Pulmonary artery endothelial cell (primary cell): Measurements from ENCODE around the gene RNF220. TPM values are rescaled to one million over a fixed set of nuclear protein-coding genes. Genes with fewer than 3 reads are reported as not detected.
A peak's percentile ranks its signal among the peaks of the same experiment; 100 is the strongest.
"Not testable (repeated sequence)": the region's sequence is repeated elsewhere in the genome, so short reads cannot be mapped to it uniquely, and the experiment has no call there.

Source experiments
- DNase-seq: peaks from one replicate; pipeline ENCODE4 v3.0.0-alpha.2; 2011; ENCODE audit warnings: low read depth, low spot score
- total RNA-seq: library from RNA; depleted of rRNA; stranded (reverse); fragments of >200 nt; gene quantifications from 2 replicates; pipeline ENCODE4 v1.2.3, GENCODE V29; 2014

Gene RNF220
- total RNA-seq, 1 donor from 2014 or later, result 76.7 TPM

DNA sequence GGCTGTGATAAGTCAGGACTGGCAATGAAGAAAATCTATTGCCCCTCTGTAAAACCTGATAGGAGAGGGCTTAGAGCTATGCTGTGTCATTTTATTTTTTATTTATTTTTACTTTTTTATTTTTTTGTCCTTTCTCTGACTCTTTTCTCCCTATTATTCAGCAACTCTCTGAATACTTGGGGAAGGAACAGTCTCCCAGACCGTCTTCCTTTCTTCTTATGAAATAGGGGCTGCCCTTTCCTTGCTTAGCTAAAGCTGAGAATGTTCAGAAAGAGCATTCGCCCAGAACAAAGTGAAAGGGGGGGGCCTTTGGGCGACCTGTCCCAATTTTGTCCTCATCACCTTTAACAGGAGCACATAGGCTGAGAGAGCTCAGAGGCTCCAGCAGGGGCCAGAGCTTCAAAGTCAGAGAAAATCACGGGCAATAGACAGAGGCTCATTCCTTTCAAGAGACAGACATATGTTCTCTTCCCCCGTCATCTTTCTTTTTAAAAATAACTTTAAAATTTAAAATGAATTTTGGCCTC, 80.9 kb downstream of the RNF220 start:
- no peak for DNase-seq

DNA sequence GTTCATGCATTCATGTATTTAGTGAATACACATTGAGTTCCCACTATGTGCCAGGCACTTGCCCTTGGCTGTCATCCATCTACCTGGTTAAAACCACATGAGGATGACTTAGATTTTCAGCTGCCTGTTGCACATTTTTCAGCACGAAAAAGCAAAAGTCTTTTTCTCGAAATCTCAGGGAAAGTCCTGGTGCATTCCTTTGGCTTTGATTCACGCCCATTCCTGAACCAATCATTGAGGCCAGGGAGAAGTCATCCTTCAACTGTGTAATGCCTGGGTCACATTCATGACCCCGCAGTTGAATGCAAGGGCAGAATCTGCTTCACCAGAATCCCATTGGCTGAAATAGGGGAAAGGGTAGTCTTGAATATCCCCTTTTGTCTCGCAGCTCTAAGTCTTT, 84.4 kb downstream of the RNF220 start:
- no peak for DNase-seq

DNA sequence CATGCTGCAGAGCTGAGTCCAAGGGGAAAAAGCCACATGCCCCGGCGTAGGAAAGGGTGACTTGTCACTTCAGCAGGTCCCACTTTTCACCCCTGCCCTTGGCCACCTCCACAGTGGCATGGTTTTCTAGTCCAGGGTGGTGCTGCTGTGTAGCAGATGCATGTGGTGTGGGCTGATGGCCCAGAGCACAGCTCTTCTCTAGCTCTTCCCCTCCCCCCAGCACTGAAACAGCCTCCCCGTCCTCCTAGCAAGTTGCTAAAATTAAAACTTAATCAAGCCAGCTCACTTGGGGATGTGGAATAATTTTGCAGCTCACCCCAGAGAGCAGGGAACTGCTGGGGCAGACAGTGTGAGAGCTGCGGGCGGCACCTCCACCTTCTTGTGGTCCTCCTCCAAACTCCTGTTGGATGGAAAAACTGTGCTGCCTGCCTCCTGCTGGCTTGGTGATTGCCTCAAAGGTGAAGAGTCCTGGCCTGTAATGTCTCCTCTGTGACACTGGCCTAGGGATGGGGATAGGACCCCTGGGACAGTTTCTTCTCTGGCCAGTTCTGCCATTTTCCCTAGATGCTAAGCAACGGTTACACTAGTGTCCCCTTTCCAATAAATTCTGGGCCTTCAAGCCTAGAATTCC, 91.6 kb downstream of the RNF220 start:
- DNase-seq, result no peak

DNA sequence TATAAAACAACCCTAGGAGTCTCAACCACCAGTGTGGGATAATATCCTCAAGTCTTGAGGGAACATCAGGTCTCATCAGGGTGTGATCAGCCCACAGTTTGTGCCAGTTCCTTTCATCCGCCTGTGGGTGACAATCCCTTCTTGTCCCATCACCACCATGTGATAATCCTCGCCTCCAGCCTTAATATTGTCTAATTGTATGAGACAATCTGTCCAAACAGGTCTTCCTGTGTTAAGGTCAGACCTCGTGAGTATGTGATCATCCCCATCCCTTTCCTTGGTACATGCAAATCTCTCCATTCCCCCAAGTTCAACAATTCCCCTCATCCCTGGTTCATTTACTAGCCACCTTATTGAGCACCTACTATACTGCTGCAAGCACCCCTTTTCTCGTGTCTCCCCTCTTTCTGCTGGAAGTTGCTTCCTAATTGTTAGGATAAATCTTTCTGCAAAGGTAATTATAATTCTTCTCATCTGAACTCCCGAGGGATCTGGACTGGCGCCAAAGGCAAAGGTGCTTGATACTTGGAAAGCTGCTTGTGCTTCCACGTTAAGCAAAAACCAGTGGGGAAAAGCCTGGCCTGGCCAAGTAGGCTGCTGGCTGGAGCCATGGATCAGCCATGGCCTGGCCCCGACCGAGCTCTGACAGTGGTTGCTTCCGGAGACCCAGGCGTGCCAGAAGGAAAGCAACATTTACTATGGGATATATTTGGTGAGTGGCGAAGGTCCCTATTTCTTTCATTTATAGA, 92.5 kb downstream of the RNF220 start:
- no peak for DNase-seq

DNA sequence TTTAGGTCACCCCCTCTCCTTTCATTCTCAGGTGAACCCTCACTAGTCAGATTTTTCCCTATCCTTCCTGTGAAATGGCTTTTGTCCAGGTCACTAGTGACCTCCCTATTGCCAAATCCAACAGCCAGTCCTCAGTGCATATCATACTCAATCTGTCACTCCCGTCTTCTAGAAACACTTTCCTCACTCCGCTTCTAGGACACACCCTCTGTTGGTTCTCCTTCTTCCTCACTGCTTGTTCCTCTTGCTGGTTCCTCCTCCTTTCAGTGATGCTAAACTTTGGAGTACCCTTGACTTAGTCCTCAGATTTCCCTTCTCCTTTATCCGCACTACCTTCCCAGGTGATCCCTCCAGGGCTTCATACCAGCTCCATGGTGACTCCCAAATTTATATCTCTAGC, 94.3 kb downstream of the RNF220 start:
- DNase-seq, result no peak

DNA sequence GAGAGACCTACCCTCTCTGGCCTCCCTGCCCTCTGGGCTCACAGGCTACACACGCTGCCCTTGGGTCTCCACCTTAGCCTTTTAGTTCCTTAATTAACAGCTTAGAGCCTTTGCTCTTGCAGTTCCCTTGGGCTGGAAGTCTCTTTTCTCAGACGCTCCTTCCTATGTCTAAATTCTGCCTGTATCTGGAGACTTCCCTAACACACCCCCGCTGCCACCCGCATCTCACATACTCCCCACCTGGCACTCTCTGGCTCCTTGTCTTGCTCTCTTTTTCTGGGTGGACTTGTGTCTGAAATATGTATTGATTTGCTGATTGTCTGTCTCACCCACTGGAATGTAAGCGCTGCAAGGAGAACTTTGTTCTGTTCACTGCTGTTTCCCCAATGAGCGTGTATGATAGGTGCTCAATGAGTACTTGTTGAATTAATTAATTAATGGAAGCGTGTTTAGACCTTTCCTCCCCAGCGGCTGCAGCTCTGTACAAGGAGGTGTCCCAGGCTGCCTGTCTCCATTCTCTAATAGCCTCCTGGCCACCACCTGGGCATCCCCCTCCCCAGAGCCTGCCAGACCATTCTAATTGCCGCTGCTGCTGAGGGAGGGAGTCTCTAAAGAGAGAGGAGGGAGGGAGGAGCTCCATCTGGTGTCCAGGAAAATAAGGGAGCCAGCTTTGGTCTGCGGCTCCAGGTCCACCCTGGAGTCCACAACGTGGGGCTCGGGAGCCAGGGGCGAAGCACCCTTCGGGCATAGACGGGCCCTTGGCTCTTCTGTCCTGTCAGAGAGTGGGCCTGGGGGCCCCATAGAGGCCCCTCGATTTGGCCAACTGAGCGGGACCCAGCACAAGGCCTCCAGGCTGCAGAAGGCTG, 95.4 kb downstream of the RNF220 start:
- peak; percentile 4 for DNase-seq

DNA sequence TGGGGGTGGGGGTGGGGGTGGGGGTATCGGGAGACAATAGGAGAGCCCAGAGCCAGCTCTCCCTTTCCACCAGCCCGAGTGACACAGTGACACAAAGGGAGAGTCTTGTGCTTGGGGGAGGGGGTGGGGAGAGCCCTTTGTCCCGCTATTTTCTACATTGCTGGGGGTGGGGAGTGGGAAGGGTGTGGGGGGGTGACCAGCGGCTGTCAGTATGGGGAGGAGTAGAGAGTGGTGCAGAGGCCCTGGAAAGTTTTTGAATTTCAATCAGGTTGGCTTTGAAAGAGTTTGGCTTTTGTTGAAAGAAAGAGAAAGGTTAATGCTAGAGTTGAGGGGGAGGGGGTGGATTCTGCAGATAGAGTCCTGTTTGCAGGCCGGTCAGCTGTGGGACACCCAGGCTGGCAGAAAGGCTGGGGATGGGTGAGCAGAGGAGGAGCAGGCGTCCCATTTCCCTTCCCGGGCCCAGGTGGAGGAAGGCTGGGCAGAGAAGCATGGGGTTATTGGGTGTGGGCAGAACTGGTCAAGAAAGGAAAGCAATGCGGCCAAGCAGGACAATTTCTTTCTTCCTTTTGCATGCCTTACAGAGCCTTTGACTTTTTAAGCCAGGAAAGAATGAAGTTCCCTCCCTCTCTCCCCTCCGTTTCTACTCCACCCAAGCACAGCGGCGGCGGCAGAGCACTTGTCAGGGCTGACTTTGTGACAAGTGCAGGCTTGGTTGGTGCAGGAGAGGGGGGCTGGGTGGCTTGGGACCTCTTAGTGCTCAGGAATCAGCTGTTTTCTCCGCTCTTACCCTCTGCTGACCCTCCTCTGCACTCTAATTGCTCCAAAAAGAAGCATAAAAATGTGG, 96.2 kb downstream of the RNF220 start:
- DNase-seq, result no peak

DNA sequence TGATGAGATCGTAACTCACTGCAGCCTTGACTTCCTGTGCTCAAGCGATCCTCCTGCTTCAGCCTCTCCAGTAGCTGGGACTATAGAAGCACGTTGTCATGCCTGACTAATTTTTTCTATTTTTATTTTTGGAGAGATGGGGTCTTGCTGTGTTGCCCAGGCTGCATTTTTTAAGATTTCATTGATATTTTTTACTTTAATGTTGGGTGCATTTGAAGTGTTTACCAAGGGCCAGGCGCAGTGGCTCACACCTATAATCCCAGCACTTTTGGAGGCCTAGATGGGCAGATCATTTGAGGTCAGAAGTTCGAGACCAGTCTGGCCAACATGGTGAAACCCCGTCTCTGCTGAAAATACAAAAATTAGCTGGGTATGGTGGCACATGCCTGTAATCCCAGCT, 97.8 kb downstream of the RNF220 start:
- not testable (repeated sequence) for DNase-seq

DNA sequence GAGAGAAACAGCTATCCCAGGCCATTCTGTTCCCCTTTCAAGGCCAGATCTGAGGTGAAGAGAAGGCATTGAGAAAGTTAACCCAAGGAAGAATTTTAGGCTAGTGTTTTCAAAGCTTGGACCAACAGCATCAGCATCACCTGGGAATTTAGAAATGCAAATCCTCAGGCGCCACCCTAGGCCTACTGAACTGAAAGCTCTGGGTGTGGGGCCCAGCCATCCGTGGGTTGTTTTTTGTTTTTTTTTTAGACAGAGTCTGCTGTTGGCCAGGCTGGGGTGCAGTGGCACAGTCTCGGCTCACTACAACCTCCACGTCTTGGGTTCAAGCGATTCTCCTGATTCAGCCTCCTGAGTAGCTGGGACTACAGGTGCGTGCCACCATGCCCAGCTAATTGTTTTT, 98.6 kb downstream of the RNF220 start:
- DNase-seq, result no peak

DNA sequence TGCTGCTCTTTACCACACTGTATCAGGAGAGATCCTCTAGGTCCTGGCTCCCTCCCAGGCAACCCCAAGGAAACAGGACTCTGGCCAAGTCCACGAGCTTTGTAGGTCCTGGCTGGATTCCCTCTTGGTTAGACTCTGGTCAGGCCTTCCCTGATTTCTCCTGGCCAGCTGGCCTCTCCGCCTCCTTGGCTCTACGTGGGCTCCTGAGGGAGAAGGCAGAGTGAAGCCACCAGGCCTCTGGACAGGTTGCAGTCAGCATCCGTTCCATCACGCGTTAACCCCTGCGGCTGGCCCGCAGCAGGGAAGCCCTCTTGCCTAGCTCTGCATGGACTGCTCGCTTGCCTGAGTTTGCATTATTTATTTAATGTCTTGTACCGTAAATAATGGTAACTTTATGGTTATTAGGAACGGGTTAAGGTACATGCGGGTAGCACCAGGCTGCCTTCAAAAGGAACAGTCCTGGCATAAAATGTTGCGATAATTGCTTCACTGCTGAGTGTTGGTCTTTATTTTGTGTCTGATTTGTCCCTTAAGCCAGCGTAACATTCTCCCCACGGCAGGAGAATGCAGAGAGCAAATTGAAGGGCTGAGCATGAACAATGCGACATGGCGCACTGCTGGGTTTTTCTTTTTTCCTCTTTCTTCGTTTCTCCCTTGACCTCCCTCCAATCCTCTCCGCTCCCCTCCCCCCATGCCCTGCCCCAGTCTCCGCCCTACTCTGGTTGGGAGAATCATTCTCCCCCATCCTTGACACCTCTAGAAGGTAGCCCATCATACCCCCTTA, 100.3 kb downstream of the RNF220 start:
- no peak for DNase-seq

DNA sequence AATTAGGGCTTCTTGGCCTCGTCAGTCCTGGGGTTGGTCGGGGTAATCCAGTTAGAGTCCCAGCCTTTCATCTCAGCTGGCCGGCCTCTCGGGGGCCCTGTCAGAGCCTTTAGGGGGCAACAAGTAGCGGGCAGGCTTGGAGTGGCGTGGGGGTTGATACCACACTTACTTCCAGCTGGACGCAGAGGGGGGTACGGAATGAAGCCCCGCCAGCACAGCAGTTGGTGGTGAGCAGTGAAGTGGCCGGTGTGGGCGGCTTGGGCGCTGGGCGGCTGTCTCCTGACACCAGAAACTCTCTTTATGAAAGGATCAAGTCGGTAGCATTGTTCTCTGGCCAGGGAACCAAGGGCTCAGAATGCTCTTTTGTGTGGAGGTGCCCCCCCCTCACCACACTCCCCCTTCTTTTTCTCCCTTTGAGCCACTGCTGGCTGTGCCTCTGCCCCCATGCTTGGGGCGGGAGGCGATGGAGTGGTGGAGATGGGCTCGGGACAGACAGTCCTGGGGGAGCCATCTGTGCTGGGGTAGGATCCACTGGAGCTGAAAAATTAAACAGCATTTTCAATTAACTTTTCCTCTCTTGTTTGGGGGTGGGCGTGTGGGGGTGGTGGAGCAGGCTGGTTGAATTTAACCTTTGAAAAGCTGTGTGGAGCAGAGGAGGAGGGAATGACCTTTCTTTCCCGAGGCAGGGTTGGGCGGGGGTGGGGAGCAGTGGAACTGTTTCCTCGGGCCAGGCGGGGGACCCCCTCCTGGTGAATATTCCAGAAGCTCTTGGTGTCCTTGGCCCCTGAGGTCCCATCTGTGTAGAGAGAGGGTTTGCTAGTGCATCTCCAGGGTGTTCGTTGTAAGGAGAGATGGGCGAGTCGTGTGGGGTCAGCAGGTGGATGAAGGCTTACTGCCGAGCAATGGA, 102.7 kb downstream of the RNF220 start:
- DNase-seq, result no peak

DNA sequence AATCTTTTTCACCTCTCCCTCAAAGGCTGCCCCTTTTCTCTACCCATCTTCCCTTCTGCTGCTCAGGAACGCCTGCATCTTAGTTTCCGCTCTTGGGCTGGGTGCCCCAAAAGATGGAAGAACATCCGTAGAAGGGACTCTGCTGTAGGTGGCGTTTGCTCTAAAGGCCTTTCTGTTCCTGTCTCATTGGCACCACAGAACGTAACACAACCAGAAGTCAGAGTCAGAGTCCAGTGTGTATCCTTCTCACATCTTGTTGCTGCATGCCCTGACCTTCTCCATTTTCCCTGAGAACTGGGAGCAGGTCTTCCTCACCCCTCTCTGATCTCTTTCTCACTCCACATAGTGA, 103.3 kb downstream of the RNF220 start:
- DNase-seq, result no peak

DNA sequence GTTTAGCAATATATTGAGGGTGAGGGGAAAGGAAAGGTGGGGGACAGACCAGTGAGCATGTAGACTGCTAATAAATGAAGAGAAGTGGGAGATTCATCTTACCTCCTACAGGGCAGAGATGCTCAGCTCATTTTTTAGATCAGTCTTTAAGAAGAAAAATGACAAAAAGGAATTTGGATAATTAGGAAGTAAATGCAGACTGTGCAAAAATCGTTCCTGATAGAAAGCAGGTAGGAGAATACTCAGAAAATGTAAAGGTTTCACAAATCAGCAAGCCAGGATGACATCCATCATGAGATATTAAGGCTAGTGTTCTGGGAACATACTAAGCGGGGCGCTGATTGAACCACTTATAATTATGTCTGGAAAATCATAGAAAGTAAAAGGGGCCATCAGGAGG, 106.3 kb downstream of the RNF220 start:
- no peak for DNase-seq

DNA sequence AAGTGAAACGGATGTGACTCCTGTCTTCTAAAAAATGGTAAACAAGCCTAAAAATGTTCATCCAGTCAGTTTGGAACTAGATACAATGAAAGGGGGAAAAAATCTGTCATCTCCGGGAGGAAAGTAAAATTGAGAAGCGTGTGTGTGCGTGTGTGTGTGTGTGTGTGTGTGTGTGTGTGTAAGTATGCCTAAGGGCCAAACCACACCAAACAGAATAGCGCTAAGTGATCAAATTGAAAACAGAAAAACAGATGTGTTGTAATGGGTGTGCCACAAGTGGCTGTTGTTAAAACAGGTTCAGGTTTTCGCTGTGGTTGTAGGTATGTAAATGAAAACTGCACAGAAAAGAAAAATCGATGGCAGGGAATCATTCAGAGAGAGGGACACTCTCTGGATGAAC, 106.7 kb downstream of the RNF220 start:
- DNase-seq, result no peak

DNA sequence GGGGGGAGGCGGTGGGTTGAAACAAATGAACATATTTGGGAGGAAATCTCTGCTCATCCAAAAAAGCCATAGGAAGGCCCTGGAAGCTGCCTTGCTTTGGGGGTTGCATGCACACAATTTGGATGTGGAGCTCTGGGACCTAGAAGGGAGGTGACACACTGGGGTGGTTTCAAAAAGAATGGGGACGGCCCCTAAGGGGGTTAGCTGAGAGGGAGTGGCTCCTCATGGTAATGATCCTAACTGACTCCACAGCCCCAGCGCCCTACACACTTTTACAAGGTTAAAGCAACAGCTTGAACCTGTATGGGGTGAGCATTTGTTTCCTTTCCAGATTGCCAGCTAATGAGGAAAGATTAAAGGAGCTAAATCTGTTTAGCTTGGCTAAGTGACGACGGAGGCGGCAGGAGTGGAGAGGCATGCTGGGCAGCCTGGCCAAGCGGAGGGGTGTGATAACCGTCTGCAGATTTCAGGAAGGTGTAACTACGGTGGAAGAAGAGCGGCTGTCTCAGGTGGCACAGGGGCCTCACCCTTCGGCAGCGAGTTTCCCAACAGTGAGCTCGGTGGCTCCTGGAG, 107.3 kb downstream of the RNF220 start:
- no peak for DNase-seq

DNA sequence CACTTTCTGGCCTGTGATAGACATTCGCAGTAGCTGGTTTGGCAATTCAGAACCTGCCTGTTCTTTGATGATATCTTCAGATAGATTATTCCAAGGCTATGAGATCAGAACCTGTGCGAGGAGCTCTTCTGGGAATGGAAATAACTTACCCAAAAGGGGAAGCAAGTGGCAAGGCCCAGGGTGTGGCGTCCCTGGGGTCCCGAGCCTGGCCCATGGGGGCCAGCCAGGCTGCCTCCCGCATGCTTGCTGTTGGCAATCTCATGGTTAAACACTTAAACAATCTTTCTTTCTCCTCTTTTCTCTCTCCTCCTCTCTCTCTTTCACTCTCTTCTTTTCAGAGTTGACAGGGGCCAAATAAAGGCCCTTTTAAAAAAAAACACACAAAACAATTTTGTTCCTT, 108.1 kb downstream of the RNF220 start:
- no peak for DNase-seq

DNA sequence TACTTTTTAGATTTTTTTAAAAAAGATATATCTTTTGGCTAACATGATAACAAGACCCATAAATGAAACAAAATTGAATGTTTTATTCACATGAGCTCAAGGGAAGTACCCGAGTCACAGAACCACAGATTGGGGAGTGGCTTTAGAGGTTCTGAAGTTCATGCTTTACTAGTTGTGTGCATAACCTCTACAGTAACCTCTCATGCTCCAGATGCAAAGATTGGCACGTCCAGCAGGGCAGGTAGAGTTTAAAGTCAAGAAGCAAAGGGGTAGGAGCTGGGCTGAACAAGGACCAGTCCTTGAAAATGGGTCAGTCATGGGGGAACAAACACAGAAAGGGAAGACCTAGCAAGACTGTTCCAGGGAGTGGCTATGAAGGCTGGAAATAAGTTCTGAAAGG, 109.6 kb downstream of the RNF220 start:
- DNase-seq, result no peak

DNA sequence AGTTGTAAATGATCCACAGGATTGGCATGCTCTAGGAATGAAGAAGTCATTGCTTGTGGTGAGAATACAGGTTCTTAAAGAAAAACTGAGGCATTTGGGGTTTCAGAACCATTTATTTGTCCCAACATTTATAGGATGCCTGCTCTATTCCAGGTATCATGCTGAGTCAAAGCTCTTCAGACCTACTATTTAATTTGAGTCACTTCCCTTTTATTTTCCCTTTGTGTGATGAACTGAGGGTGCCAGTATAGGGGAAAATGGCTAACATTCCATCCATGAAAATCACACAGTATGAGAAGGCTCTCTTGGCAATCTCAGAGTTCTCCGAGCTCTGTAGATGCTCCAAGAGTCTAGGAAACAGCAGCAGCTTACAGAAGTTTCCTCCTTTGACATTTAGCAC, 110.4 kb downstream of the RNF220 start:
- DNase-seq, result no peak

DNA sequence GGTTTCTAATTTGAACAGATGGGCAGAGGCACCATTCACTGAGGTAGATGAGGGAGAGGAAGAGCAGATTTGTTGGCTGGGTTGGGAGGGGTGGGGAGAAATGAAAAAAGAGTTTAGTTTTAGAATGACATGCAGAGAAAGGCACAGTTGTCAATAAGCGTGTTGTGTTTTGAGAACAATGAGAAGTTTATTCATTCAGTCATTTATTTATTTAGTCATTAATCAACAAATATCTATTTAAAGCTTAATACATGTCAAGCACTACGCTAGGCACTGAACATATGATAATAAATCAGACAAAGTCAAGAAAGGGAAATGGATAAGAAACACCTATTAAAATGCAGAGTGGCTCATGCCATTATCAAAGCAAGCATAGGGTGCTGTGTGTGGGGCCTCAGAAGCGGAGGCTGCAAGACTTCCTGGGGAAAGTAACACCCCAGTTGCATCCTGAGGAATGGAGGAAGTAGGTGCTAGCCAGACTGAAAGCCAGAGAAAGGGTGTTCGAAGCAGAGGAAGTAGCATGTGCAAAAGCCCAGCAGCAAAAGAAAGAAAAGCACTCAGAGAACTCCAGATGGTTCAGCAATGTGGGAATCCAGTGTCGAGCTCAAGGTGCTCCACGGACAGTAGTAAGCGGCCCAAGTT, 114.1 kb downstream of the RNF220 start:
- DNase-seq, result no peak
